HG02798 (cell line): ENCODE data around the gene DAND5.

ENCODE experiments used
- ATAC-seq: cut with Tn5 transposase; IDR thresholded peaks from one replicate; pipeline ENCODE4 v1.9.1; 2021; ENCODE audit warnings: mild to moderate bottlenecking; ENCODE audit not compliant: unreplicated experiment, poor library complexity

DAND5 gene

DNA sequence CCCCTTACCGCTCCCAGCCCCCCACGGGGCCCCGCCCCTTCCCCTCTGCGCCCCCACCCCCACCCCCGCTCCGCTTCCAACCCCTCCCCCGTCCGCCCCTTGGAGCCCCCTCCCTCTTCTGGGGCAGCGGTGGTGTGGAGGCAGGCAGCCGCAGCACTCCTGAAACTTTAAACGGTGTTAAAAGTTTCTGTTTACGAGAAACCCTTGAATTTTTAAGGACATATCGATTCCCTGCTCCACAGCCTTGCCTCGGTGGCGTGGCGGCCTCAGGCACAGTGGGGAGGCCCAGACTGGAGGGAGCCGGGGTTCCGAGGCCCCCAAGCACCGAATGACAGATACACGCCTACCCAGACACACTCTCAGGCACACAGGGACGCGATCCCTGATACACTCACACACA lies 21.1 kb downstream of the DAND5 start:
- no peak for ATAC-seq

GRCh38 chr19:12990853-12991252 lies 21.5 kb downstream of the DAND5 start:
- ATAC-seq = no peak

DNA sequence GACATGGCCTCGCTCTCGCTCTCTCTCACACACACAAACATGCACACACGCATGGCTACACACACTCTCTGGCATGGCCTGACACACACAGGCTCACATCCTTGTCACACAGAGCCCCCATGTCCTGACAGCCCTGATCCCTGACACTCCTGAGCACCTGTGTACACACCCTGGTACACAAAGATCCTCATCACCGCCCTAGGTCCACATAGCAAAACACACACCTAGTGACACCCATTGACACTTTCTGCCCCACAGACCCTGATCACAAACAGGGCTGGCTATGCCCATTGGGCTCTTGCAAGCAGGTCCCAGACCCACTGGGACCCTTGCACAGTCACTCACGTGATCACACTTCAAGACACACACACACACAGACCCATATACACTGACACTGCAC lies 21.9 kb downstream of the DAND5 start:
- no peak for ATAC-seq

- no peak for ATAC-seq
Measured at GRCh38 chr19:12992729-12993128, 23.4 kb downstream of the DAND5 start.

GRCh38 chr19:12993562-12993961 lies 24.2 kb downstream of the DAND5 start:
- no peak for ATAC-seq

DNA sequence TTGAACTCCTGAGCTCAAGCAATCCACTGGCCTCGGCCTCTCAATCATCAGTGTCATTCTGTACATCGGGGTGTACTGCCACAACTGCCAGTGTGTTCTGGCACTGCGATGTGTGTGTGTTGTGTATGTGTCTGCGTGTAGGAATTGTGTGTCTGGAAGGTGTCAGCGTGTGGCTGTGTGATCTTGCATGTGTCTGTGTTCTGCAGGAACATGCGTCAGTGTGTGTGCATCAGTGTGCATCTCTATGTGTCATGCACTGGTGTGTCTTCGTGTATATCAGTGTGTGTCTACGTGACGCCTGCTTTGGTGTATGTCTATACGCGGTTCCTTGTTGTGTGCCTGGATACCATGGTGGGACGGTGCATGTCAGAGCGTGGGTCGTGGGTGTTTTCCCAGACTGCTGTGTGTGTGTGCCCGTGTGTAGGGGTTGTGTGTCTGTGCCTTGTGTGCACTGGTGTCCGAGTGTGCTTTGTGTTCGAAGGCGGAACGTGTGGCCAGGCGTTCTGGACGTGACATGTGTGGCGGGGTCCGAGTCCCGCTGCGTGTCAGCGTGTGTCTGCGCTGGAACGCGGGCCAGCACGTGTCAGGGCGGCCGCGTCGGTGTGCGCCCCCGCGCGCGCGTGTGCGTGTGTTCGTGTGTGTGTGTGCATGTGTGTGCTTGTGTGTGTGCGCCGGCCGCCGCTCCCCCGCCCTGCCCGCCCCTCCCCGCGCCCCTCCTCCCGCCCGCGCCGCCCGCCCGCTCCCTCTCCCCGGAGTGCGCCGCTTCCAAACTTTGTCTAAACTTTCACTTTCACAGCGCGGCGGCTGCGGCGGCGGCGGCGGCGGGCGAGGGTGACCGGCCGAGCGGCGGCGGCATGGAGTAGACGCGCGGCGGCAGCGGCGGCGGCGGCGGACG lies 25.6 kb downstream of the DAND5 start, which contains the start of gene NFIX:
Gene NFIX (plus strand): TSS at position 775 of the 895 bp plus-strand sequence. CDS start 363 bp downstream, outside the sequence.
- no peak for ATAC-seq

DNA sequence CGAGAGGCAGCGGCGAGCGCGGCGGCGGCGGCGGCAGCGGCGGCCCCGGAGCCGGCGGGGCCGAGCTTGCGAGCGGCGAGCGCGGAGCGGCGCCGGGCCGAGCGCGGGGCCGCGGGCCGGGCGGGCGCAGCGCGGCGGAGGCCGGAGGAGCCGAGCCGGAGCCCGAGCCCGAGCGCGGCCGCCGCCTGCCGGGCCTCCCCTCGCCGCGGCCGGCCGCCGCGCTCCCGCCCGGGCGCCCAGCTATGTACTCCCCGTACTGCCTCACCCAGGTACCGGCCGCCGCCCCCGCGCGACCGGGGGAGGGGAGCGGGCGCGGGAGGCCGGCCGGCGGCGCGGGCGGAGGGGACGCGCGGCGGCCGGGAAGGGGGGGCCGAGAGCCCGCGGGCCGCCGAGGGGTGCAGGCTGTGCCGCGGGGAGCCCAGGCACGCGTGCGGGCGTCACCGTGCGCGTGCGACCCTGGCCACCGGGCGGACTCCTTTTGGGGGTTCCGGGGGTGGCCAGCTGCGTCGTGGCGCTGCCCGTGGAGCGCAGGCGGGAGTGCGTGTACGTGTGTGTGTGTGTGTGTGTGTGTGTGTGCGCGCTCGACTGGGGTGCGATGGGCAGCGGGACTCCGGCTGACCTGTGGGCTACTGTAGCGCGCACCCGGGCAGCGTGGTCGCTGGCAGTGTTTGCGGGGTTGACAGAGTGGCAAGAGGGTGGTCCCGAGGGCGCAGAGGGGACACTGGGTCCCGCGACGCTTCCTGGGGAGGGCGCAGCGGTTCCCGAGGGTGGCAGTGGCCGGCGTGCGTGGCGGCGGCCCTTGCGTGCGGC lies 26.4 kb downstream of the DAND5 start:
- no peak for ATAC-seq

GRCh38 chr19:12996406-12997094 lies 27.2 kb downstream of the DAND5 start:
- no peak for ATAC-seq

- ATAC-seq = no peak
Measured at GRCh38 chr19:12997179-12997966, 28.0 kb downstream of the DAND5 start.

DNA sequence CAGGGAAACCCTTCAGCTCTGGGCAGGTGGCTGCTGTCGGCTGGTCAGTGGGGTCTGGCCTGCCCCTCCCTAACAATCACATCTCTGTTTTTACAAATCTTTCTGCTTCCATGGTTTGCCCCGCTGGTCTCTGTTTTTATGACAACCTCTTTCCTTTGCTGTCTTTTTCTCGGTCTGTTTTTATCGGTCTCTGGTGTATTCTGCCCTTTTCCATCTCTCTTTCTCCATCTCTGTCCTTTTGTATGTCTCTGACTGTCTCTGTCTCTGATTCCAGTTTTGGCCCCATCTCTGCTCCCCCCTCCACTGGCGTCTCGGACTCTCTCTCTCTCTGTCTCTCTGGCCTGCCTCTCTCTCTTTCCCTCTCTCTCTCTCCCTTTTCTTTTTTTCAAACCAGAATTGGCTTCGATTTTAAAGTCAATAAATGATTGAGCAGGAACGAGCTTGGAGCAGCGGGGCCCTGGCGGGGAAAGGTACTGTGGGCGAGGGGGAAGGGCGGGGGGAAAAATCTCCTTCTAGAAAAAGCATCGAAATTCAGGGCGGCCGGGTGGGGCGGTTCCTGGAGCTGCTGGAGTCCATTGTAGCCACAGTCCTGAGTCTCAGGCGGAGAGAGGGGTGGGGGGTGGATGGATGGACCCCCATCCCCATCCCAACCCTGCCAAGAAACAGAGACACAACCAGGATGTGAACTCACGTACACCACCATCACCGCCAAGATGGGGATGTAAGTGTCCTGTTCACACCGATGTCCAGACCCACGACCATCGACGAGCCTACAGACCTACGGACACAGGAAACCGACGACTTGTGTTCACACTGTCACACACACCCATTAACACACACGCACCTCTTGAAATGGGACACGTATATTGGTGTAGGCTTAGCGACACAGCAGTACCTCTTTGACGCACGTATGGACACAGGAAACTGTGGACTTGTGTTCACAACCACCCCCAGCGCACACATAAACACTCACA lies 28.9 kb downstream of the DAND5 start:
- no peak for ATAC-seq

GRCh38 chr19:13001166-13001501 lies 31.8 kb downstream of the DAND5 start:
- no peak for ATAC-seq

DNA sequence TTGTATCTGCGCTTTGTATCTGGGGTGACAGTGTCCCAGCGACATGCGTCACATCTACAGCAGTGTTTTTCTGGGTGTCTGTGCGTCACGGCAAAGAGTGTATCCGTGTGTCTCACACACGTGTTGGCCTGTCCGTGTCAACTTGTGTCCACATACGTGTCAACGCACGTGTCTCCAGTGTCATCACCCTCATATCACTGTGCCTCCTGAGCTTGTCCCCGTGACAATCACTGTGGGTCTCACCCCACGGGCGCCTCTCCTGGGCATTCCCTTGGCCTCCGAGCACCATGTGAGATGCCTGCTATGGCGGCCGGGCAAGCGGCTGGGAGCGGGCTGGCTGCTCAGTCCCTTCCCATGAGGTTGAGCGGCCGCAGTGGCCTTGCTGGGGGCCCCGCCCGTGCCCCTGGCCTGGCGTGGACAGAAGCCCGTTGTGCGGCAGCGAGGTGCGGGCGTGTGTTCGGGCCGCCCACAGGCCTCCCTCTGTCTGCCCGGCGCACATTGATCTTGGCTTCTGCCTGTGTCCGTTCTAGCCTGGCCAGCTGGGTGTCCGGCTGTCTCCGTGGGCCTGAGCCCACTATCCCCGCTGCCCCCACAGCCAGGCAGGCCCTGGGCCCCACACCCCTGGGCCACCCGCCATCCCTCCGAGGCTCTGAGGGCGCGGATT lies 32.3 kb downstream of the DAND5 start:
- no peak for ATAC-seq

DNA sequence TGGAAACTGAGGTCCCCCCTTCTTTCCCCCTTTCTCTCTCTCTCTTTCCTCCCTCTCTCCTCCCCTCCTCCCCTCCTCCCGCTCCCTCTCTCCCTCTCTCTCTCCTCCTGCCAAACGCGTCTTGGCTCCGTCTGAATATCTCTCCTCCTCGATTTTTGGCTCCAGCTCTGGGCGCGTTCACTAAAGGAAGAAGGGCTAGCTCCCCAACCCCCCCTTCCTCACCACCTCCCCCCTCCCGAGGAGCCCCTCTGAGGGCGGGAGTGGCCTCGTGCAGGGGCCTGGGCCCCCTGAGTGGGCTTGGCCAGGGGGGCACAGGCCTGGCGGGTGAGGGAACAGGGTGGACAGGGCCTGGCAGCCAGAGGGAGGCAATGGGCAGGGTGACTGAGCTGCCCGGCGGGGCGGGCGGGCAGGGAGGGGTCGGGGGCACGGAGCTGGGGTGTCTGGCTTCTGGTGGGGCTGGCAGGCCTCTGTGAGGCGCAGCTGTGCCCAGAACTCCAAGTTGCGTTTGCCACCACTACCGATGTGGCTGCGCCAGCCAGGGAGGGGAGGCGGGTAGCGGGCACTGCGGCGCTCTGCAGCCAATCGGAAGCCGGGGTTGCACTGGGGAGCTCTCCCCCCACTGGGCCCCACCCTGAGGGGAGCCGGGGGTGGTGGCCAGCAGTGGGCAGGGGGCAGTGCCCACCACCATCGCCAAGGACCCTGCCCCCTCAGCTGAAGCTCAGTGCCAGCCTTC lies 33.0 kb downstream of the DAND5 start:
- no peak for ATAC-seq

GRCh38 chr19:13003081-13003480 lies 33.7 kb downstream of the DAND5 start:
- ATAC-seq = no peak

DNA sequence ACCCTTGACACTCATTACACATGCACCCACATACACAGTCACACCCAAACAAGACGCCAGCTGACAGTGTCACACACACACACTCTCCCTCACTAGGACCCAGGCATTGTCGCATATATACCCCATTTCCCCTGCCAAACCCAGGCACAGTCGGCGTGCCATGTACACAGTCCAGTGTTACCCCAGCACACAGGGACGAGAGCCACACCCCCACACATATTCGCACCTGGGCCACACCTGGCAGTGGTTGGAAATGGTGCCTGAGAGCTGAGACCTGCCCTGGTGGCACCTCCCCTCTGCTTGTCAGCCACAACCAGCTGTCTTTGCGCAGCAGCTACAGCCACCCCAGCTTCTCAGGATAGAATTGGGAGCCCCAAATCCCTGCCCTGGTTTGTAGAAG lies 34.9 kb downstream of the DAND5 start:
- no peak for ATAC-seq

GRCh38 chr19:13005253-13005652 lies 35.9 kb downstream of the DAND5 start:
- ATAC-seq = no peak

- ATAC-seq = no peak
Measured at GRCh38 chr19:13005861-13006370, 36.5 kb downstream of the DAND5 start.
